GM23338 (cell line): Measurements from ENCODE around the gene RBM12. TPM values are rescaled to one million over a fixed set of nuclear protein-coding genes. Genes with fewer than 3 reads are reported as not detected.

ENCODE experiments used
- ATAC-seq: fragments of 200-7000 bp; cut with Tn5 transposase; 3 replicates; pipeline ENCODE4 v1.9.1; 2020
- DNase-seq: peaks from one replicate; pipeline ENCODE4 v3.0.0-alpha.2; 2015; ENCODE audit warnings: low spot score
- H2AFZ ChIP-seq: fragments of 200-600 bp; sonication (generic); 2 replicates; pipeline ENCODE4 v1.8.0; 2016; ENCODE audit warnings: antibody characterized with exemption, mild to moderate bottlenecking, moderate library complexity
- H3F3A ChIP-seq: fragments of 200-600 bp; sonication (generic); replicated peaks from 2 replicates; pipeline ENCODE4 v1.8.0; 2017; ENCODE audit warnings: antibody characterized with exemption, mixed run types, low read depth
- H3K27ac ChIP-seq: fragments of 200-600 bp; sonication (generic); 2 replicates; pipeline ENCODE4 v1.6.1; 2016; ENCODE audit warnings: low read depth
- H3K27me3 ChIP-seq: fragments of 200-600 bp; sonication (generic); 2 replicates; pipeline ENCODE4 v1.8.0; 2016; ENCODE audit warnings: mild to moderate bottlenecking, mixed run types, moderate library complexity; ENCODE audit not compliant: insufficient read depth
- H3K36me3 ChIP-seq: fragments of 200-600 bp; sonication (generic); 2 replicates; pipeline ENCODE4 v1.8.0; 2016; ENCODE audit warnings: mild to moderate bottlenecking; ENCODE audit not compliant: insufficient read depth
- H3K4me1 ChIP-seq: fragments of 200-600 bp; sonication (generic); 2 replicates; pipeline ENCODE4 v1.8.0; 2016; ENCODE audit warnings: mild to moderate bottlenecking, moderate library complexity; ENCODE audit not compliant: insufficient read depth
- H3K4me2 ChIP-seq: fragments of 200-600 bp; sonication (generic); 2 replicates; pipeline ENCODE4 v1.7.1; 2017; ENCODE audit warnings: mixed run types
- H3K4me3 ChIP-seq: fragments of 200-600 bp; sonication (generic); 2 replicates; pipeline ENCODE4 v1.6.1; 2016; ENCODE audit warnings: mixed run types
- H3K79me2 ChIP-seq: fragments of 200-600 bp; sonication (generic); replicated peaks from 2 replicates; pipeline ENCODE4 v1.8.0; 2017; ENCODE audit warnings: mild to moderate bottlenecking; ENCODE audit not compliant: insufficient read depth
- H3K9me2 ChIP-seq: fragments of 200-600 bp; sonication (generic); 2 replicates; pipeline ENCODE4 v1.8.0; 2017; ENCODE audit not compliant: insufficient read depth
- H4K20me1 ChIP-seq: fragments of 200-600 bp; sonication (generic); replicated peaks from 2 replicates; pipeline ENCODE4 v1.8.0; 2017; ENCODE audit warnings: mild to moderate bottlenecking; ENCODE audit not compliant: insufficient read depth
- H3K27ac Mint-ChIP-seq: 2 replicates; pipeline ENCODE4 v1.8.0; 2020; ENCODE audit warnings: inconsistent platforms, mild to moderate bottlenecking, moderate library complexity, mixed read lengths
- H3K27me3 Mint-ChIP-seq: 3 replicates; pipeline ENCODE4 v1.8.0; 2022; ENCODE audit warnings: low read depth, mild to moderate bottlenecking, moderate library complexity, mixed read lengths, inconsistent platforms; ENCODE audit not compliant: insufficient read depth, poor library complexity
- H3K36me3 Mint-ChIP-seq: 3 replicates; pipeline ENCODE4 v1.8.0; 2021; ENCODE audit warnings: low read depth, mild to moderate bottlenecking, inconsistent platforms, moderate library complexity, mixed read lengths
- H3K4me1 Mint-ChIP-seq: 3 replicates; pipeline ENCODE4 v1.8.0; 2020; ENCODE audit warnings: mild to moderate bottlenecking, inconsistent platforms, mixed read lengths
- H3K4me3 Mint-ChIP-seq: 3 replicates; pipeline ENCODE4 v1.8.0; 2021; ENCODE audit warnings: moderate library complexity, mild to moderate bottlenecking, inconsistent platforms, mixed read lengths
- H3K9me3 Mint-ChIP-seq: 3 replicates; pipeline ENCODE4 v1.8.0; 2020; ENCODE audit warnings: moderate library complexity, mild to moderate bottlenecking, inconsistent platforms, mixed read lengths
- CREB1 ChIP-seq: fragments of 250-450 bp; sonication (Bioruptor Pico); IDR thresholded peaks from 2 replicates; pipeline ENCODE4 v1.5.0; 2020; ENCODE audit warnings: low read depth, mild to moderate bottlenecking, moderate library complexity
- CTCF ChIP-seq, 2 experiments: fragments of 200-600 bp in 1 of 2; sonication (generic) in 1 of 2; conservative IDR thresholded peaks; 2 replicates each; pipeline versions ENCODE4 v1.5.1 to v1.6.1; 2016 to 2017; ENCODE audit warnings: antibody characterized with exemption in 2 of 2, low read depth in 2 of 2, mild to moderate bottlenecking in 2 of 2, moderate library complexity in 1 of 2
- ETS1 ChIP-seq: IDR thresholded peaks from 2 replicates; pipeline ENCODE4 v1.6.1; 2016; ENCODE audit warnings: antibody characterized with exemption
- EZH2 ChIP-seq: fragments of 200-600 bp; sonication (generic); IDR thresholded peaks from one replicate; pipeline ENCODE4 v1.8.0; 2017; ENCODE audit warnings: antibody characterized with exemption, mild to moderate bottlenecking, low read depth; ENCODE audit not compliant: unreplicated experiment
- EZH2phosphoT487 ChIP-seq: fragments of 200-600 bp; sonication (generic); IDR thresholded peaks from one replicate; pipeline ENCODE4 v1.8.1; 2018; ENCODE audit warnings: antibody characterized with exemption; ENCODE audit not compliant: unreplicated experiment
- JUNB ChIP-seq: IDR thresholded peaks from one replicate; pipeline ENCODE4 v1.6.1; 2016; ENCODE audit warnings: antibody characterized with exemption; ENCODE audit not compliant: unreplicated experiment
- NANOG ChIP-seq: IDR thresholded peaks from 2 replicates; pipeline ENCODE4 v1.6.1; 2016; ENCODE audit warnings: antibody characterized with exemption, borderline replicate concordance
- POLR2AphosphoS5 ChIP-seq: IDR thresholded peaks from 2 replicates; pipeline ENCODE4 v1.6.1; 2016; ENCODE audit warnings: antibody characterized with exemption, low read depth
- REST ChIP-seq: IDR thresholded peaks from one replicate; pipeline ENCODE4 v1.6.1; 2018; ENCODE audit warnings: antibody characterized with exemption; ENCODE audit not compliant: unreplicated experiment
- ZNF114 ChIP-seq: fragments of 250-450 bp; sonication (Bioruptor Pico); IDR thresholded peaks from 2 replicates; pipeline ENCODE4 v1.5.0; 2020; ENCODE audit warnings: mild to moderate bottlenecking, moderate library complexity
- ZNF331 ChIP-seq: fragments of 250-450 bp; sonication (Bioruptor Pico); IDR thresholded peaks from 2 replicates; pipeline ENCODE4 v1.5.0; 2020; ENCODE audit warnings: low read depth, mild to moderate bottlenecking, moderate library complexity
- polyA plus RNA-seq: library from polyadenylated mRNA; unstranded; fragments of >200 nt; fragmentation: Nextera tagmentation; extraction: Ambion mirVana; gene quantifications from 2 replicates; pipeline ENCODE4 v1.2.1, GENCODE V29; 2016
- total RNA-seq: library from RNA; depleted of rRNA; stranded (reverse); fragments of >200 nt; shearing (Covaris generic); gene quantifications from 2 replicates; pipeline ENCODE4 v1.2.3, GENCODE V29; 2014

The RBM12 gene
- total and polyA plus RNA-seq, 2 experiments from 2014 or later, result 22.3 to 82.2 TPM

- no peak for TF ChIP-seq POLR2AphosphoS5
- no peak for TF ChIP-seq EZH2phosphoT487
- TF ChIP-seq ZNF331 (CRISPR knock-in tag), result no peak
- TF ChIP-seq CTCF (conservative IDR thresholded peaks at IDR 0.05; ENCODE audit: low read depth in 2 of 2), result no peak
- no peak for TF ChIP-seq ETS1
- TF ChIP-seq REST, result no peak
- TF ChIP-seq NANOG, result no peak
- TF ChIP-seq CREB1 (CRISPR knock-in tag), result no peak
- TF ChIP-seq JUNB, result no peak
- TF ChIP-seq ZNF114 (CRISPR knock-in tag), result no peak
Measured at GRCh38 chr20:35606127-35606526, 58.6 kb downstream of the RBM12 start (continued).

- Mint-ChIP-seq H3K27me3 (peaks cover 37% of the 10 kb centered on the region), H3K9me3 (no peaks in the 10 kb centered on the region; the same call in 2 of the 3 replicates), H3K36me3 (no peaks in the 10 kb centered on the region; the same call in 1 of the 3 replicates), H3K27ac (no peak overlapping the region), H3K4me1 (peaks cover 9% of the 10 kb centered on the region), H3K4me3 (no peak overlapping the region)
- Histone ChIP-seq H3K36me3 (no peaks in the 10 kb centered on the region), H3K9me2 (no peaks in the 10 kb centered on the region), H3K27ac (no peak overlapping the region), H3K79me2 (no peaks in the 10 kb centered on the region), H3F3A (no peaks in the 10 kb centered on the region), H3K4me2 (0 out of 2 replicates have a peak overlapping the region, but pooled peaks have one; percentile 40), H2AFZ (no peak overlapping the region), H4K20me1 (no peaks in the 10 kb centered on the region), H3K4me1 (peaks cover 4% of the 10 kb centered on the region), H3K27me3 (peaks cover 48% of the 10 kb centered on the region), H3K4me3 (no peak overlapping the region)
- TF ChIP-seq NANOG (no peak), CTCF (conservative IDR thresholded peaks at IDR 0.05; ENCODE audit: low read depth in 2 of 2) (peak; percentile 72 to 82), EZH2phosphoT487 (no peak), EZH2 (no peak), REST (no peak)
- ATAC-seq, result peak; percentile 44
- peak; percentile 92 for DNase-seq
Measured at GRCh38 chr20:35604449-35604747, 60.3 kb downstream of the RBM12 start.
